Measurements from ENCODE around the gene EIF2B5. TPM values are rescaled to one million over a fixed set of nuclear protein-coding genes. Genes with fewer than 3 reads are reported as not detected.

EIF2B5 gene
- total RNA-seq, 1 experiment from 2014 or later, result 43.6 TPM

DNA sequence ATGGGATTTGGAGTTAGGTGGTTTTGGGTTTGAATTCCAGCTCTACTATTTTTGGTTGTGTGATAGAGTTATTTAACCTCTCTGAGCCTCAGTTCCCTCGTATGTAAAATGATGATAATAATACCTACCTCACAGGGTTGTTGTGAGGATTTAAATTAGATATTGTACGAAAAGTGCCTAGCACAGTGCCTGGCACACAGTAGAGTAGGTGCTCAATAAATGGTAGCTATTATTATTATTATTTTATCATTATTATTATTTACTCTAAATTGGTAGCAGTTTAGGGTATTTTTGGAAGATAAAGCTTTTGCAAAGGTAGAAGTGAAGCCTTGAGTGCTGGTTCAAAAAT lies 38.2 kb downstream of the EIF2B5 start:
- DNase-seq (ENCODE audit: low read depth), result no peak

DNA sequence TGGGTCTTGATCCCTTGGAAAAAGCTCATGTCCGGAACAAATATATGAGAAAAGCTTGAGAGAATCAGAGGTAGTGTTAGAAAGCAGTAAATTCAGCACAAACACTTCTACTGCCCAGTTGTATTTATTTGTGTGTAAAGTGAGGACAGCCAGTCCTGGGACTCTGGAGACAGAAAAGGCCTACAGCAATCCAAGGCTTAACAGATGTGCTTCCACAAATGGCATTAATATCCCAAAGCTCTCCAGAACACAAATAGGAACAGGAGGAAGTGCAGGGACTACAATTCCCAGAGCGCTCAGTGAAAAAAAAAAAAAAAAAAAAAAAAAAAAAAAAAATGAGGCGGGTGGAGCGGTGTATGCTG lies 39.1 kb downstream of the EIF2B5 start:
- no peak for DNase-seq (ENCODE audit: low read depth)

DNA sequence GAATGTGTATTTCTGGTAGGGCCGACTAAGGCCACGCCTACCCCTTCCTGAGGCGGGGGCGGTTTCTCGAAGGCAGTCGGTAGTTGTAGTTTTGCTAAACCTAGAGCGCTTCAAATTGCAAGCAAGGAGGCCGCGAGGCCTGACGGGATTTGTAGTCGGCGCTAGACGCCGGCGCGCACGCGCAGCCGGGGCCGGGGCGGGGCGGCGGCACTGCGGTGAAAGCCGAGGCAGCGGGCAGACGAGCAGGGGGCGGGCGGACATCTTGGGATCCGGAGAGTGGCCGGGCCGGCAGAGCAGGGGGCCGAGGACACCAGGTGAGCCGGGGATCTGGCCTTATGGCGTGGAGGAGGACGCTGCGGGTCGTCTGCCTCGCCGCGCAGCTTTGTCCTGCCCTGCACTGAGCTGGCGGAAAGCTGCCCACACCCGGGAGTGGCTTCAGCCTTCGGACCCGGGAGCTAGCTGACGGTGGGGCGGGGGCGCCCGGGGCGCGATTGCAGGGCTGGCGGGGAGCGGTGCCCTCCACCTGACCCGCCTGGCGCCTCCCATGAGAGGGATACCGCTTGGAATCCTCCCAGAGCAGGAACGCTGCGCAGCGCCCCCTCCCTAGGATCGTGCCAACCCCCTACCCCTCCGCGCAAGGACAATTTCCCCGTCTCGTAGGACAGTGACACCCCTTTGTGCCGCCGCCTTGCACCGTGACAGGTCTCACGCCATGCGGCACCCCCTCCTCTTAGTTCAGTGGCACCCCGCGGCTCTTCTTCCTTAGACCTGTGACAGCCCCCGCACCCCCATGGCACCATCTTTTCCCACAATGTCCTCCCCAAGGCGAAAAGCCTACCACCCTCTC lies 39.7 kb downstream of the EIF2B5 start, which contains the start of gene AP2M1:
AP2M1 (plus strand) TSS at position 210 of the 847 bp plus-strand sequence. CDS start 2,139 bp downstream, outside the sequence.
- DNase-seq (ENCODE audit: low read depth), result peak; percentile 99

DNA sequence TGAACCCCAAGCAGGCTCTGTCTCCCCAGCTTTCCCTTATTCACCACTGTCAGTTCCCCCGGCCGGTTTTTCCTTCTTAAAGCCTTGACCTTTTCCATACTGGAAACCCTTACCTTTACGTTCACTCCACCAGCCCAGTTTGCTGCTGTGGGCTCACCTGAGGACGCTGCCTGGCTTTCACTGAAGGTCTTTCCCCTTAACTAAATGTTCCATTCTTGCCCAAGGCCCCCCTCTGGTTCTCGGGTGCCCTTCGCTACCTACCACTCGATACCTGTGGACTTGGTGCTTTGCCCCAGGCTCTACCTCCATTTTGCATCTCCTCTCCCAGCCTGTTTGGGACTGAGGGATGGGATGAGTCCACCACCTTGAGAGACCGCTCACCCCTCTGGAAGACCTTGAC lies 40.3 kb downstream of the EIF2B5 start:
- no peak for DNase-seq (ENCODE audit: low read depth)

DNA sequence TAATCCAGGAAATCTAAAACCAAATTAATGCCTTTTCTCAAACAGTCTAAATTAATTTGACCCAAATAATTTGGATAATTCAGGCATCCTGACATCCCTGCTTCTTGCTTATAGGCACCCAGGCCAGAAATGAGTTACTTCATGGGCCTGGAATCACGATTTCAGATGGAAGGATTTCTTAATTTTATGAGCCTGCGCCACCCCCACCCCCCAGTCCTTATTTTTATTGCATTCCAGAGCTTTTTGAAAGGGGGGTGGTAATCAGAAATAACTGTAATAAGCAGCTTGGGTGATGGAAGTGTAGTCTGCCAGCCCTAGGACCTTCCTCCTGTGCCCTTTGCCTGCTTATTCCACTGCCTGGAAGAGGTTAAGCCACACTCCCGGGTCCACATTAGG lies 40.8 kb downstream of the EIF2B5 start:
- no peak for DNase-seq (ENCODE audit: low read depth)

DNA sequence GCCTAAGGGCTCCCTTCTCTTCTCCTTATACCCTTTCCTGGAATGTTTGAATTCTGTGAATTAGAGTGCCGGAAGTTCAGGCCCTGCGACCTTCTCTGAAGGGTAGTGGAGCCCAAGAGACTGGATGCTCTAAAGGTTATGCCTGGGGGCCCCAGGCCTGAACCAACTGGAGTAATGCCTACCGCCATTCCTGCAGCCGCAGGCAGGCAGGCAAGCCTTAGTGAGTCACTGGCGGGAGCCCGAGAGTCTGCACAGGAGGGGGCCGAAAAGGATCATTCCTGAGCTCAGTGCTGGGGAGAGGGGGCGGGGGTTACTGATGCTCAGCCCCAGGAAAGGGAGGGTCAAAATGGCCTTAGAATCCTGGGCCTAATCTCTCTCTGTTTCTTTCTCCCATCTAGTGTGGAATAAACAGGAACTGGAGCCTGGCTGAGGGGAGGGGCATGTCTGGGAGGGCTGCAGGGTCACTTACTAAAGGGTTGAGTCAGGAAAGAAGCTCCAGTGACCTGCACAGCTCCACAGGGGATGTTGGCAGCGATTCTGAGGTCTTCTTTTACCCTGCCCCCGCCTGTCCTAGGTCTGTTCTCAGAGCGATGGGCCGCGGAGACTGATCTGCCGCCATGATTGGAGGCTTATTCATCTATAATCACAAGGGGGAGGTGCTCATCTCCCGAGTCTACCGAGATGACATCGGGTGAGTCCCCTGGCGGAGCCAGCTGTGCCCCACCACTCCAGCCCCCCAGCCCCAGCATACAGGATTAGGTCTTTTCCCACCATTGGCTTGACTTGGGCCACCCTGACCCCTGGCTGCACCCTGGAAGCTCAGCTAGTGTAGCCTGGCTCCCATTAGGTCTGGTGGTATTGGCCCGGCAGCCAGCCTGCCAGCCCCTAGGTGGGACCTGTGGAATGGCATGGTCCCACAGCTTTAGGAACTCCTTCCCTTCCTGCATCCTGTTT lies 41.5 kb downstream of the EIF2B5 start:
- peak; percentile 98 for DNase-seq (ENCODE audit: low read depth)

DNA sequence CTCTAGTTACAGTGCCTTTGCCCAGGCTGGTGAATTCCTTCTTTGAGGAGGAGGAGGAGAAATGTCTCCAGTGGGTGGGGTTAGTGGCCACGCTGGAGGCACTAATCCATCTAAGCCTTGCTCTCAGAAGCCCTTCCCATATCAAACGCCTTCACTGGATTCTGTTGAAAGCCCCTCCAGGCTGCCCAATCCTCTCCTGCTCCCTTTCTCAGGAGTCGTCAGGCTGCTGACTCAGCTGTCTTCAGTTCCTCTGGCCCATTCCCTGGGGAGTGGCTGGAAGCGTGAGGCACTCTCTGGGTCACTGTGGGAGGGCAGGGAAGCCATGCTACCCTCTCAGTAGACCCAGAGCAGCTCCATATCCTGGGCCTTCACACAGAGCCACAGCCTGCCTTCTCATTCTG lies 42.2 kb downstream of the EIF2B5 start:
- no peak for DNase-seq (ENCODE audit: low read depth)

DNA sequence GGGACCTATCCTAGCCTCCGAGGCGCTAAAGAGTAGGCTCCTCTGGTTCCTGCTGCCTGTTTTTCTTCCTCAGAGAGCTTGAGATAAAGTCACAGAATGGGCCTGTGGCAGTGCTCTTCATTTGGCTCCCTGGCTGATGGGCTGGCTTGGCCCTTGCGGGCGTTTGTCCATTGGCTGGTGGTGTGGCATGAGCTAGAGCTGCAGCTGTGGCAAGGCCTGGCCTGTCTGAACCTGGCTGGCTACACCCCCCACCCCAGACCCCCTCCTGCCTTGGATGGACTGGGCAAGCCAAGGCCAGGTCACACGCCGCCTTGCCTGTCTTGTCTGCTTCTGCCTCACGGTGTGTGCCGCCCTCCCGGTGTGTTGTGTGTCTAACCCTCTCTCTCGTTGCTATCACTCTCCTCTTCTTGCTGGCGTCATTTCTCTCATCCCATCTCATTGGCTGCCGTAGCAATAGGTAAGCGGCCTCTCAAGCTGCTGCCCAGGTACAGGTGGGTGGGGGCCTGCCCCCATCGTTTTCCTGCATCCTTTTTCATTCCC lies 42.7 kb downstream of the EIF2B5 start:
- no peak for DNase-seq (ENCODE audit: low read depth)

DNA sequence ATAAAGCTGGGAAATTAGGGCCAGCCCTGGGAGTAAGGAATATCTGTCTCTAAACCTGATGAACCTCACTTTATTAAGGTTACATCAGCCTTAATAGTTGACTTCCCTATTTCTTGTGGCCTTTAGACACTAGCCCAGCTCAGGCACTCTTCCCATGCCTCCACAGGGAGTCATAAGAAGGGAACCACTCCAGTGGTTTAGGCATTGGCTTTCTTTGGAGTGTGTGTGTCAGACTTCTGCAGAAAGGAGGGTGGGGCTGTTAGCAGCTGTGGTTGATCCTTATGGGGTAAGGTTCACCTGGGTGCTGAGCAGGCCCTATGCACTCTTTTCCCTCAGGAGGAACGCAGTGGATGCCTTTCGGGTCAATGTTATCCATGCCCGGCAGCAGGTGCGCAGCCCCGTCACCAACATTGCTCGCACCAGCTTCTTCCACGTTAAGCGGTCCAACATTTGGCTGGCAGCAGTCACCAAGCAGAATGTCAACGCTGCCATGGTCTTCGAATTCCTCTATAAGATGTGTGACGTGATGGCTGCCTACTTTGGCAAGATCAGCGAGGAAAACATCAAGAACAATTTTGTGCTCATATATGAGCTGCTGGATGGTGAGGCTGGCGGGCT lies 43.5 kb downstream of the EIF2B5 start:
- DNase-seq (ENCODE audit: low read depth), result no peak

DNA sequence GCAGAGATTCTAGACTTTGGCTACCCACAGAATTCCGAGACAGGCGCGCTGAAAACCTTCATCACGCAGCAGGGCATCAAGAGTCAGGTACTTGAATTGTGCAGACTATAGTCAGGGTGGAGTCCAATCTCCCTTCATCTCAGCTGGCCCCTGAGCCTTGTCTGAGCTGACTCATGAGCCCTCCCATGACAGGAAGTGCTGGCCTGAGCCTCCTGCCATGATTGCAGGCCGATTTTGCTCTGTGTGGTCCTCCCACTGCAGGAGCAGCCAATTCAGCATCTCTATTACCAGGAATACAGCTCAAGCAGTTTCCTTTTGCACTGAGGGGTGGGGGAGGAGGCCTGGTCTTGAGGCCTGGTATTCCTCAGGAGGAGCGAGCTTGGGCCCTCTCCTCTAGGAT lies 45.0 kb downstream of the EIF2B5 start:
- peak; percentile 60 for DNase-seq (ENCODE audit: low read depth)

DNA sequence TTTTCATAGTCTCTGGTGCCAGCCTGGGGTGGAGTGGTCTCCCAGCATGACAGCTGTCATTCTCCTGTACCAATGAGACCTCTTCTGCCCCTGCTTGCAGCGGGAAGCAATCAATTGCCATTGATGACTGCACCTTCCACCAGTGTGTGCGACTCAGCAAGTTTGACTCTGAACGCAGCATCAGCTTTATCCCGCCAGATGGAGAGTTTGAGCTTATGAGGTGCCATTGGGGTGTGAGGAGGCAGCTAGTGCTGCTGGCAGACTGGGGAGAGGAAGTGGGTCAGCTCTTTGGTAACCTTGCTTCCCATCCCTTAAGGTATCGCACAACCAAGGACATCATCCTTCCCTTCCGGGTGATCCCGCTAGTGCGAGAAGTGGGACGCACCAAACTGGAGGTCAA lies 46.4 kb downstream of the EIF2B5 start:
- DNase-seq (ENCODE audit: low read depth), result no peak

DNA sequence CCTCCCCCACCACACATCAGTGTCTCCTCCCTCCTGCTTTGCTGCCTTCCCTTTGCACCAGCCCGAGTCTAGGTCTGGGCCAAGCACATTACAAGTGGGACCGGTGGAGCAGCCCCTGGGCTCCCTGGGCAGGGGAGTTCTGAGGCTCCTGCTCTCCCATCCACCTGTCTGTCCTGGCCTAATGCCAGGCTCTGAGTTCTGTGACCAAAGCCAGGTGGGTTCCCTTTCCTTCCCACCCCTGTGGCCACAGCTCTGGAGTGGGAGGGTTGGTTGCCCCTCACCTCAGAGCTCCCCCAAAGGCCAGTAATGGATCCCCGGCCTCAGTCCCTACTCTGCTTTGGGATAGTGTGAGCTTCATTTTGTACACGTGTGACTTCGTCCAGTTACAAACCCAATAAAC lies 48.5 kb downstream of the EIF2B5 start:
- no peak for DNase-seq (ENCODE audit: low read depth)

DNA sequence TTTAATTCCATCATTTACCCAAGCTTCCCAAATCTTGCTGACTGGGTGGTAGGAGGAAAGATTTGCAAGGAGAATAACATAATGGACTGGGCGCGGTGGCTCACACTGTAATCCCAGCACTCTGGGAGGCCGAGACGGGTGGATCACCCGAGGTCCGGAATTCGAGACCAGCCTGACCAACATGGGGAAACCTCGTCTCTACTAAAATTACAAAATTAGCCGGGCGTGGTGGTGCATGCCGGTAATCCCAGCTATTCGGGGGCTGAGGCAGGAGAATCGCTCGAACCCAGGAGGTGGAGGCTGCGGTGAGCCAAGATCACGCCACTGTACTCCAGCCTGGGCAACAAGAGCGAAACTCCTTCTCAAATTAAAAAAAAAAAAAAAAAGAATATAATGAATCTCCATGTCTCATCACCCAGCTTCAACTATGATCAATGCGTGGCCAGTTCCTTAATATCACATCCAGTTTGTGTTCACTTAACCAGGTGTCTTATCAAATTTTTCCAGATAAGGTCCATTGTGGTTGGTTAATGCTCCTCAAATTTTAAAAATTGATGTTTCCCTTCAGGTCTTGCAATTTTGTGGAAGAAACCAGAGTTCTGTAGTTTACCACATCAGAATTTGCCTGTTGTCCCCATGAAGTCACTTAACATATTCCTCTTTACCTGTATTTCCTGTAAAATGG lies 49.5 kb downstream of the EIF2B5 start:
- no peak for DNase-seq (ENCODE audit: low read depth)

DNA sequence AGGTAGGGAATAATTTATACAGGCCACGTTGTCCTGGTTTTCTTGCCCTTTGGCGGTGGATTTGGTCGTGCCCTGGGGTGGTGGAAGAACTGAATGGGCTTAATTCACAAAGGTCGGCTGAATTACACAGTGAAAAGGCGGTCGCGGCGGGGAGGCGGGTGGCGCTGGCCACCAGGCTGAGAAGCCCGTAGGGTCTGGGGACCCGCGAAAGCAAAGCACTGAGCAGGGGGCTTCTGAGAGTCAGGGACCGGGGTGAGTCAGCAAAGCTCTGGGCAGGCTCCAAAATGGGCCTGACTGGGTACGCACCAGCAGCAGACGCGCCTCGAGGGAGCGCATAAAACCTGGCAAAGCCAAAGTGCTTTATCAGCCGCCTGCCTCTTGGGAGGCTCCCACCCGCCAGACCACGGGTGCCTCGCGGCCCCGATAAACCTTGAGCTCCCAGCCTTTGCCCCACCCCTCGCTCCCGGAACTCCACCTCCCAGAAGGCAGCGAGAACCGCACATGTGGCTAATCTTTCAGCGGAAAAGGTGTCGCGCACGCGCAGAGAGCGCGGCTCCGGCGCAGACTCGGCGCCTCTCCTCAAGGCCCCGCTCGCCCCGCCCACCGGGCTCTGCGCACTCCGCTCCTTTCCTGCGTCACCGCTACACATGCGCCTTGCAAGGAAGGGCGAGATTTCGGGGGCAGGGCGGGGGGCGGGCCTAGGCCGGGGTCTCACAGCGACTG lies 50.5 kb downstream of the EIF2B5 start:
- peak; percentile 99 for DNase-seq (ENCODE audit: low read depth)

DNA sequence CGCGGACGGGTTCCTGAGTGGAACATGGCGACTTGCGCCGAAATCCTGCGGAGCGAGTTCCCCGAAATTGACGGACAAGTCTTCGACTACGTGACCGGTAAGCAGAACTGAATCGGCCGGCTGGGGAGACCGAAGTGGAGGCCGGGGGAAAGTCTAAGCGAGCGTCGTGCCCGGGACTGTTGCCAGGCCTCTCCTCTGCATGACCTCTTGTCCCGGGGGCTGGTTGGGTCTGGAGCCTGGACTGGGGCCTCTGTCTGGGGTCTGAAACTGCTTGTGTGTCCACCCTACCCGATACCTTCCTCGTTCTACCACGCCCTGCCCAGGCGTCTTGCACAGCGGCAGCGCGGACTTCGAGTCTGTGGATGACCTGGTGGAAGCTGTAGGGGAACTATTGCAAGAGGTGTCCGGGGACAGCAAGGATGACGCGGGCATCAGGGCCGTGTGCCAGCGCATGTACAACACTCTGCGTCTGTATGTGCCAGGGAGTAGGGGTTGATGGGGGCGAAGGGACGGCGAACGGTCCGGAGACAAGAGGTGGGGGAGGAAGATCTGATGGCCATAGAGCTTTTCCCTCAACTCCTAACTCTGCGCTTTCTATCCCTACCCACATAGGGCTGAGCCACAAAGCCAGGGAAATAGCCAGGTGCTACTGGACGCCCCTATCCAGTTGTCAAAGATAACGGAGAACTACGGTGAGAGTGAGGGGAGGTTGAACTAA lies 51.2 kb downstream of the EIF2B5 start, which contains the start of gene ABCF3:
ABCF3 (plus strand) TSS at position 16 of the 718 bp plus-strand sequence; CDS start at position 25, 9 bp downstream.
- DNase-seq (ENCODE audit: low read depth), result peak; percentile 51

DNA sequence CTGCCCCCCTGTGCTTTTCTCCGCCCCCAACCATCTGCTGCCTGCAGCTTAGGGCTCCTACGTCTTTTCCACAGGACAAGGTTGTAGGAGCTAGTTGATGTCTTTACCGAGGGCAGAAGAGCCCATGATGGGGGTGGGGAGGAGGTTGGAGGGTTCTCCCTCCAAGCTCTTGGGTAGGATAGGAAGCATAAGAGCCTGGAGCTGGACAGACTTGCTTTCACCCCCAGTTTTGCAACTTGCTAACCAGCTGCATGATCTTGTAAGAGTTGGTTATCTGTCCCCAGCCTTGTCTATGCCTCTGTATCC lies 51.7 kb downstream of the EIF2B5 start:
- no peak for DNase-seq (ENCODE audit: low read depth)

DNA sequence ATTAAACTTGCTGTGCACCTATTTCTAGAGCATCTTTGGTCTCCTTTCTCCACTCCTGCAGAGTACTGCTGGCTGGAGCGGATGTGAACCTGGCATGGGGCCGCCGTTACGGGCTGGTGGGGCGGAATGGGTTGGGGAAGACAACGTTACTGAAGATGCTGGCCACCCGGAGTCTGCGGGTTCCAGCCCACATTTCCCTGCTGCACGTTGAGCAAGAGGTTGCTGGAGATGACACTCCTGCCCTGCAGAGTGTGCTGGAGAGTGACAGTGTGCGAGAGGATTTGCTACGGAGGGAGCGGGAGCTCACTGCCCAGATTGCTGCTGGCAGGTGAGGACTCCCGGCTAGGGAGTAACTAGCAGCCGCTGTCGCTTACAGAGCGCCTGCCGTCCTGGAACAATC lies 52.9 kb downstream of the EIF2B5 start:
- DNase-seq (ENCODE audit: low read depth), result no peak

DNA sequence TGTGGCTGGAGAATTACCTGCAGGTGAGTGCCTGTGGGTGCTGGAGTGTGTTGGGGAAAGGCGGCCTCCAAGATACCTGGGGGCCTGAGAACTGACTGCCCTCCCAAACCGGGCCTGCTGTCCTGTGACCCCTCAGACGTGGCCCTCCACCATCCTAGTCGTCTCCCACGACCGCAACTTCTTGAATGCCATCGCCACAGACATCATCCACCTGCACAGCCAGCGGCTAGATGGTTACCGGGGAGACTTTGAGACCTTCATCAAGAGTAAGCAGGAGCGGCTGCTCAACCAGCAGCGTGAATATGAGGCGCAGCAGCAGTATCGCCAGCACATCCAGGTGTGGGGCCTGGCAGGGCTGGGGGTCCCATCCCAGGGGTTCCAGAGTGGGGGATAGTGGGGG lies 54.3 kb downstream of the EIF2B5 start:
- no peak for DNase-seq (ENCODE audit: low read depth)

DNA sequence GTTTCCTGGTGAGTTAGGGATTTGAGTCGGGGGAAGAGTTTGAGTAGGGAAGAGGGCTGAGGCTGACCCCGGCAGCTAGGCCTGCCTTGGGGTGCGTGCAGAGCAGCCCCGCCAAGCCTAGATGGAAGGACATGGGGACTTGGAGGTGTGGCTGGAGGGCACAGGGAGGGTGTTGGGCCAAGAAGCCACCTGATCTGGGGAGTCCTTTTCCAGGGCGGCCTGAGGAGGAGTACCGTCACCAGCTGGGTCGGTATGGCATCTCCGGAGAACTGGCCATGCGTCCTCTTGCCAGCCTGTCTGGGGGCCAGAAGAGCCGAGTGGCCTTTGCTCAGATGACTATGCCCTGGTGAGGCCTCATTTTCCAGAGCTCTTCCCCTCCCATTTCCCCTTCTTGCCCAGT lies 57.7 kb downstream of the EIF2B5 start:
- no peak for DNase-seq (ENCODE audit: low read depth)

DNA sequence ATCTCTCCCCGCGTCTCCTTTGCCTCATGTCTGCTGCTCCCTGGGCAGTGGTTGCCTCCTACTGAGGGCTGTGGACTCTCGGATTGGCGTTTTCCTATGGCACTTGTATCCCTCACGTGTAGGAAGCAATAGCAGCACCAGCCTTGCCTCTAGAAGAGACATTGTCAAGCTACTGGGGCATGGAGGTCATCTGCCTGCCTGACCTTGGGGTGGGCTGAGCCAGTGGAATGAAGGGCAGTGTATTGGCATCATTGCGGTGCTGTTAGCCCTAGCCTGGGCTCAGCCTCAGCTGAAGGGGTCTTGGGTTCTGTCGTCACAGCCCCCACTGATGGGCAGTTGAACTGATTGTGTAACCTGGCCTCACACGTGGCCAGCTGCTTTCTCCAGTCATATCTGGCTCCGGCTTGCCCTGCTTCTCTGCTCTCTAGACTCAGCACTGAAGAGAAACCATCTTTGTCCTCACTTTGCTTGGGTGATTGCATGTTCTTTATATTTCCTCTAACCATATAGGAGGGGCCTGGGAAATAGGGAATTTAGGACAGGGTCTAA lies 58.9 kb downstream of the EIF2B5 start:
- DNase-seq (ENCODE audit: low read depth), result no peak
